K562 (cell line): Measurements from ENCODE around the gene GIGYF1. TPM values are rescaled to one million over a fixed set of nuclear protein-coding genes. Genes with fewer than 3 reads are reported as not detected.

Experiments used
- ARHGAP35 ChIP-seq: fragments of 450-650 bp; IDR thresholded peaks from 2 replicates; pipeline ENCODE4 v1.6.1; 2018; ENCODE audit not compliant: partially characterized antibody
- ARID2 ChIP-seq: fragments of 450-650 bp; IDR thresholded peaks from 2 replicates; pipeline ENCODE4 v1.6.1; 2017; ENCODE audit warnings: antibody characterized with exemption, mild to moderate bottlenecking
- ARID3B ChIP-seq: fragments of 250-450 bp; sonication (Bioruptor Pico); IDR thresholded peaks from 2 replicates; pipeline ENCODE4 v1.4.0; 2020; ENCODE audit warnings: borderline replicate concordance
- CBFB ChIP-seq: sonication (generic); formaldehyde crosslinking; IDR thresholded peaks from 2 replicates; pipeline ENCODE4 v1.4.0; 2020; ENCODE audit warnings: mild to moderate bottlenecking, missing genetic modification reagents
- GTF3C2 ChIP-seq: IDR thresholded peaks from 3 replicates; pipeline ENCODE4 v1.6.1; 2011; ENCODE audit warnings: borderline replicate concordance, mild to moderate bottlenecking, moderate library complexity; ENCODE audit not compliant: insufficient read length; ENCODE audit errors: extremely low read depth
- HDAC1 ChIP-seq, 2 experiments: fragments of 450-650 bp; IDR thresholded peaks; 2 replicates each; pipeline ENCODE4 v1.6.1; 2016 to 2017; ENCODE audit warnings: inconsistent platforms in 1 of 2, mild to moderate bottlenecking in 1 of 2, moderate library complexity in 1 of 2
- KDM2B ChIP-seq: fragments of 250-450 bp; sonication (Bioruptor Pico); IDR thresholded peaks from 2 replicates; pipeline ENCODE4 v1.8.0; 2021; ENCODE audit warnings: mild to moderate bottlenecking, moderate library complexity
- MEF2A ChIP-seq: IDR thresholded peaks from 2 replicates; pipeline ENCODE4 v1.6.1; 2011; ENCODE audit warnings: low read depth, mild to moderate bottlenecking, low read length, moderate library complexity; ENCODE audit not compliant: control insufficient read depth
- RBM15 ChIP-seq: fragments of 200-400 bp; formaldehyde crosslinking; IDR thresholded peaks from 2 replicates; pipeline ENCODE4 v1.6.1; 2018; ENCODE audit warnings: mild to moderate bottlenecking, low read length, moderate library complexity; ENCODE audit not compliant: insufficient read depth
- ZNF143 ChIP-seq: sonication (generic); formaldehyde crosslinking; IDR thresholded peaks from 2 replicates; pipeline ENCODE4 v1.9.0; 2022; ENCODE audit warnings: mild to moderate bottlenecking, missing genetic modification reagents
- ZNF239 ChIP-seq: fragments of 250-450 bp; sonication (Bioruptor Pico); IDR thresholded peaks from 2 replicates; pipeline ENCODE4 v1.4.0; 2020; ENCODE audit warnings: mild to moderate bottlenecking
- ZNF766 ChIP-seq: fragments of 200-800 bp; sonication (Bioruptor generic); conservative IDR thresholded peaks from 2 replicates; pipeline ENCODE4 v1.6.1; 2016; ENCODE audit warnings: missing genetic modification characterization, missing compliant biosample characterization
- polyA plus RNA-seq, 8 experiments: library from polyadenylated mRNA; depleted of rRNA in 4 of 8; stranded (reverse) in 5 of 8; unstranded in 3 of 8; fragments of >200 nt; fragmentation: Nextera tagmentation in 2 of 8; fragmentation: Illumina TruSeq in 1 of 8; extraction: Ambion mirVana in 2 of 8; extraction: Trizol in 1 of 8; gene quantifications; 2 replicates each; pipeline versions ENCODE4 v1.2.1 to v1.2.3, GENCODE V29; 2011 to 2014; ENCODE audit warnings: inconsistent platforms in 1 of 8, missing spikeins in 1 of 8
- total RNA-seq, 7 experiments: library from RNA; depleted of rRNA in 6 of 7; stranded (reverse); fragments of >200 nt in 6 of 7; fragmentation: Illumina TruSeq in 2 of 7; extraction: Trizol in 2 of 7; gene quantifications; 2 replicates each; pipeline versions ENCODE4 v1.2.1 to v1.2.3, GENCODE V29; 2011 to 2021; ENCODE audit warnings: low replicate concordance in 1 of 7
- TF ChIP-seq, protein P1 (sequence below): fragments of 250-450 bp; sonication (Bioruptor Pico); IDR thresholded peaks from 2 replicates; pipeline ENCODE4 v1.5.0; 2020; ENCODE audit warnings: mild to moderate bottlenecking, borderline replicate concordance
- TF ChIP-seq, protein P2 (sequence below): fragments of 450-650 bp; formaldehyde crosslinking; IDR thresholded peaks from 2 replicates; pipeline ENCODE4 v1.4.0; 2020; ENCODE audit warnings: mild to moderate bottlenecking
- TF ChIP-seq, protein P3 (sequence below): sonication (generic); formaldehyde crosslinking; IDR thresholded peaks from 2 replicates; pipeline ENCODE4 v1.8.0; 2022; ENCODE audit warnings: missing genetic modification reagents, mild to moderate bottlenecking, moderate library complexity, borderline replicate concordance

The GIGYF1 gene
- total and polyA plus RNA-seq, 9 of the 15 experiments (the other 6 are each of a cell fraction or from before 2014, with no cell fraction given): 0.56 to 76.2 (median 16.8) TPM

GRCh38 chr7:100705753-100706671 is 12.0 kb upstream of the GIGYF1 start, which contains the start of gene POP7 (continued):
- TF ChIP-seq, protein P1, sequence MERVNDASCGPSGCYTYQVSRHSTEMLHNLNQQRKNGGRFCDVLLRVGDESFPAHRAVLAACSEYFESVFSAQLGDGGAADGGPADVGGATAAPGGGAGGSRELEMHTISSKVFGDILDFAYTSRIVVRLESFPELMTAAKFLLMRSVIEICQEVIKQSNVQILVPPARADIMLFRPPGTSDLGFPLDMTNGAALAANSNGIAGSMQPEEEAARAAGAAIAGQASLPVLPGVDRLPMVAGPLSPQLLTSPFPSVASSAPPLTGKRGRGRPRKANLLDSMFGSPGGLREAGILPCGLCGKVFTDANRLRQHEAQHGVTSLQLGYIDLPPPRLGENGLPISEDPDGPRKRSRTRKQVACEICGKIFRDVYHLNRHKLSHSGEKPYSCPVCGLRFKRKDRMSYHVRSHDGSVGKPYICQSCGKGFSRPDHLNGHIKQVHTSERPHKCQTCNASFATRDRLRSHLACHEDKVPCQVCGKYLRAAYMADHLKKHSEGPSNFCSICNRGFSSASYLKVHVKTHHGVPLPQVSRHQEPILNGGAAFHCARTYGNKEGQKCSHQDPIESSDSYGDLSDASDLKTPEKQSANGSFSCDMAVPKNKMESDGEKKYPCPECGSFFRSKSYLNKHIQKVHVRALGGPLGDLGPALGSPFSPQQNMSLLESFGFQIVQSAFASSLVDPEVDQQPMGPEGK: no peak; the same call in 1 of the 2 replicates
- TF ChIP-seq ARID2: peak; percentile 48; the same call in 1 of the 2 replicates
- peak; percentile 65; the same call in 1 of the 2 replicates for TF ChIP-seq KDM2B
- TF ChIP-seq HDAC1 (IDR thresholded peaks at IDR 0.05): peak in 1 of 2 experiments; percentile 85; a peak in 2 of 4 replicates
- TF ChIP-seq, protein P2, sequence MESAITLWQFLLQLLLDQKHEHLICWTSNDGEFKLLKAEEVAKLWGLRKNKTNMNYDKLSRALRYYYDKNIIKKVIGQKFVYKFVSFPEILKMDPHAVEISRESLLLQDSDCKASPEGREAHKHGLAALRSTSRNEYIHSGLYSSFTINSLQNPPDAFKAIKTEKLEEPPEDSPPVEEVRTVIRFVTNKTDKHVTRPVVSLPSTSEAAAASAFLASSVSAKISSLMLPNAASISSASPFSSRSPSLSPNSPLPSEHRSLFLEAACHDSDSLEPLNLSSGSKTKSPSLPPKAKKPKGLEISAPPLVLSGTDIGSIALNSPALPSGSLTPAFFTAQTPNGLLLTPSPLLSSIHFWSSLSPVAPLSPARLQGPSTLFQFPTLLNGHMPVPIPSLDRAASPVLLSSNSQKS (CRISPR knock-in tag): no peak
- no peak for TF ChIP-seq ZNF143 (CRISPR knock-in tag)
- no peak for TF ChIP-seq RBM15
- TF ChIP-seq ARHGAP35: peak; percentile 88
- no peak for TF ChIP-seq CBFB
- TF ChIP-seq ZNF766 (CRISPR knock-in tag): no peak
- TF ChIP-seq ZNF239: no peak
- TF ChIP-seq ARID3B: no peak
- no peak for TF ChIP-seq MEF2A
- TF ChIP-seq, protein P3, sequence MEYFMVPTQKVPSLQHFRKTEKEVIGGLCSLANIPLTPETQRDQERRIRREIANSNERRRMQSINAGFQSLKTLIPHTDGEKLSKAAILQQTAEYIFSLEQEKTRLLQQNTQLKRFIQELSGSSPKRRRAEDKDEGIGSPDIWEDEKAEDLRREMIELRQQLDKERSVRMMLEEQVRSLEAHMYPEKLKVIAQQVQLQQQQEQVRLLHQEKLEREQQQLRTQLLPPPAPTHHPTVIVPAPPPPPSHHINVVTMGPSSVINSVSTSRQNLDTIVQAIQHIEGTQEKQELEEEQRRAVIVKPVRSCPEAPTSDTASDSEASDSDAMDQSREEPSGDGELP: peak; percentile 80; the same call in 1 of the 2 replicates
- TF ChIP-seq GTF3C2: no peak
